NCI-H1105 (cell line): ENCODE results near the gene KCNJ18.
"Not testable (repeated sequence)": the region's sequence is repeated elsewhere in the genome, so short reads cannot be mapped to it uniquely, and the experiment has no call there.

Experiments used
- DNase-seq: peaks from one replicate; lab custom pipeline; 2025; lab: John Stamatoyannopoulos, UW

KCNJ18 gene

DNA sequence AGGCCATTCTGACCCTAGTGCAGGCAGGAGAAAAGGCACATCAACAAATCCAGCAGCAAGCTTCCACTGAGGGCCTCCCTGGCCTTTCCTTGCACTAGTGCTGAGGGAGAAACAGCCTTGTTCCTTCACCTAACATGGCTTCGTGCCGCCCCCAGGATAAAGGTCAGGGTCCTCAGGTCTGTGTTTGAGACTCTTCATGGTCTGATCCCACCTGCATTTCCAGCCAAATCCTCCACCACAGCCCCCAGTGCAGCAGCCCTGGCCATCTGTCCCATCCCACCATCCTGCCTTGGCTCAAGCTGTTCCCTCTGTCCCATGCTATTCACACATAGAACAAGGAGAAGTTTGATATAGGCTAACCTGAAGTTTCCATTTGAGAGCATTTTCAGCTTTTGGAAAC is 20.9 kb upstream of the KCNJ18 start:
- not testable (repeated sequence) for DNase-seq

DNA sequence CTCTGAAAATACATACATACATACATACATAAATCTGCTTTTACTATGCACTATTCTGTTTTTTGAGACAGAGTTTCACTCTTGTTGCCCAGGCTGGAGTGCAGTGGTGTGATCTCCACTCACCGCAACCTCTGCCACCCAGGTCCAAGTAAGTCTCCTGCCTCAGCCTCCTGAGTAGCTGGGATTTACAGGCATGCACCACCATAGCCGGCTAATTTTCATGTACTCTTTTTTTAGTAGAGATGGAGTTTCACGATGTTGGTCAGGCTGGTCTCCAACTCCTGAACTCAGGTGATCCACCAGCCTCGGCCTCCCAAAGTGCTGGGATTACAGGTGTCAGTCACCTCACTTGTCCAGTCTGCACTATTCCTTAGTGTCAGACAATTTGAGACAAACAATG is 20.5 kb upstream of the KCNJ18 start:
- not testable (repeated sequence) for DNase-seq

DNA sequence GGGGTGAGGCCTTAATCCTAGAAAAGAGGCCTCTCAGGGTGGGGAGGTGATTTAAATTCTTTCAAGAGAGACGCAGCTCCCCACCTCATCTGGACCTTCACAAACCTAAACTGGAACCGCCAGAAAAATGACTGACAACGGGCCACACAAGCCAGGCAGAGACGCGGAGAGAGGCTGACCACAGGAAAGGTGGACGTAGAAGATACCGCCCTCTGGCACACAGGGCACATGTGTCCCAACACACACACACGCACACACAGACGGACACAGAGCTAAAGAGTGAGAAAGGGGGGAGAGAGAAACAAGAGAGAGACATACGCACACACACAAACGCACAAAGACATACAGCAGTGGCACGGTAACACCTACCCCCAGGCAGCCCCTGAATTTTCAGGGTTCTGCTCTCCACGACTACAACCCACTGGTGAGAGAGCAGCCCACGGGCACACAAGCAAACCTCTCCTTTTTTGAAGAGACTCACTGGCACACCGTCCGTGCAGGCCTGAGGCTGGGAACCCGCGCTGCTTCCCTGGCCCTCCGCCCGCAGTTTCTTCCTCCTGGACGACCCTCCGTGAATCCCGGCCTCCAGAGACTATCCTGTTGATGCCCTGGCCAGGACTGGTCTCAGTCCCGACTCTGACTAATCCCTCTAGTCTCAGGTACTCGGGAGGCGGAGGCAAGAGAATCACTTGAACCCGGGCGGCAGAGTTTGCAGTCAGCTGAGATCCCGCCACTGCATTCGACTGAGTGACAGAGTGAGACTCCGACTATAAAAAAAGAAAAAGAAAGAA is 18.7 kb upstream of the KCNJ18 start:
- not testable (repeated sequence) for DNase-seq

- DNase-seq, result no peak
Observed at GRCh38 chr17:21674242-21674731, 18.0 kb upstream of the KCNJ18 start.

DNA sequence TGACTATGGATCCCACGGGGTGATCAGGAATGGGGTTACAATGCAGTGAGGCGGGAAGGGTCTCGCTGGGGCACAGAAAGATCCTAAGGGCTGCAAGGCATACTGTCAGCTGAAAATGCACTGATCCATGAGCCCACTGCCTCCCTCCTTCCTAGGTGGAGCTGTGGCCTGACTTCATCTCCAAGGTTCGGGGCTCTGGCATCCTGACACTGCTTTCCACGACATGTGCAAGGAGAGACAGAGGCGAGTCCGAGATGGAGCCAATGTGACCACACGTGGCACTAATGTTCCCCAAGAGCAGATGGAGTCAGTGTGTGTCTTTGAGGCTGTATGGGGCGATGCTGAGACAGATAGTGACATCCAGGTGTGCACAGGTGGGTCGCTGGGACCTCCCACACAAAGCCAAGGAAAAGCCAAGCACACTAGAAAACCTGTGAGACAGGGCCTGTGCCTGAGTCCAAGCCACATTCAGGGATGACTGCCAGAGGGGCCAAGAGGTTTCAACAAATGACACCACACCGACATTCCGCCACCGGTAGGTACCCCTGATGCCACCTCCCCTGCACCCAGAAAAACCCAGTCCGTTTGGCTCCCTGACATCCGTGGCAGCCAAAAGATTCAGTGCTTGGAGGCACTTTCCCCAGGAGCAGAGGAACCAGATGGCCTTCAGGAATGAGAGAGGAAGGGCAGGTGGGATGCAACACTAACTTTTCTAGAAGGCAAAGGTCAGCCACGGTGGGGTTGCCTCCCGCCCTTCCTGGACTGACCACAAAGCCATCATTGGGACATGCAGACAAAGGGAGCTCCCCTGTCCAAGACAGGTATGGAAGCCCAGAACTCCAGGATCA is 17.2 kb upstream of the KCNJ18 start:
- not testable (repeated sequence) for DNase-seq

GRCh38 chr17:21675739-21676130 is 16.6 kb upstream of the KCNJ18 start:
- DNase-seq, result not testable (repeated sequence)

GRCh38 chr17:21676281-21677111 is 15.8 kb upstream of the KCNJ18 start:
- no peak for DNase-seq

- no peak for DNase-seq
Observed at GRCh38 chr17:21677126-21677910, 15.0 kb upstream of the KCNJ18 start.

- DNase-seq, result no peak
Observed at GRCh38 chr17:21677911-21678310, 14.4 kb upstream of the KCNJ18 start.

- DNase-seq, result no peak
Observed at GRCh38 chr17:21678393-21679081, 13.8 kb upstream of the KCNJ18 start.

DNA sequence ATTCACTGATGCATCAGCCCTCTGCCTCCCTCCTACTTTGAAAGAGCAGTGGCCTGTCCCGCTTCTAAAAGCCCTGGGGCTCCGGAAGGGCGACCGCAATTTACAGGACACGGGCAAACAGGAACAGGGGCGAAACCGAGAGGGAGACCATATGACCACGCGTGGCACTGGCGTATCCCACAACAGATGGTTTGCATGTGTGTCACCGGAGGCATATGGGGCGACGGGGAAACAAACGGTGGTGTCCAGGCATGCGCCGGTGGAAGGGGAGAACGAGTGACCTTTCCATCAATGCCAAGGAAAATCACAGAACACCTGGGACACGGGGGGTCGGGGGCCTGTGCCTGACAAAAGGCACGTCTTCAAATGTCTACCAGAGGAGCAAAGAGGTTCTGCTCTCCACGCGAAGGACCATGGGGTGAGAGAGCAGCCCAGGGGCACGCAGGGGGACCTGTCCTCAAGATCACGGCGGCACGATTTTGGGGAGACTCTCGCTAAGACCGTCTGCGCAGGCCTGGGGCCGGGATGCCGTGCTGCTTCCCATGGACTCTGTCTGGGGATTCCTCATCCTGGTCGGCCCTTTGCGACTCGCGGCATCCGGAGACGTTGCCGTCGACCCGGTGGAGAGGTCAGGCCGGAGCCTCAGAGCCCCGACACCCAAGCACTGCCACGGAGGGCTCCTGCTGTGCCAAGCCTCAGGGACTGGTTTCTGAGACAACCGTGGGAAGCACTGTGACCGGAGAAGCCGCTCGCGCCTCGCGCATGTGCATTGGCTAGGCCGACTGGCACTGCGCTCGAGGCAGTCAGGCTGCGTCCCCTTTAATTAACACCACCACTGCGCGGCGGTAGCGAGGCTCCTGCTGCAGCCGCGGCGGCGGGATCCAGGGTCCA is 12.8 kb upstream of the KCNJ18 start:
- no peak for DNase-seq

GRCh38 chr17:21680366-21680765 is 12.0 kb upstream of the KCNJ18 start:
- no peak for DNase-seq

DNA sequence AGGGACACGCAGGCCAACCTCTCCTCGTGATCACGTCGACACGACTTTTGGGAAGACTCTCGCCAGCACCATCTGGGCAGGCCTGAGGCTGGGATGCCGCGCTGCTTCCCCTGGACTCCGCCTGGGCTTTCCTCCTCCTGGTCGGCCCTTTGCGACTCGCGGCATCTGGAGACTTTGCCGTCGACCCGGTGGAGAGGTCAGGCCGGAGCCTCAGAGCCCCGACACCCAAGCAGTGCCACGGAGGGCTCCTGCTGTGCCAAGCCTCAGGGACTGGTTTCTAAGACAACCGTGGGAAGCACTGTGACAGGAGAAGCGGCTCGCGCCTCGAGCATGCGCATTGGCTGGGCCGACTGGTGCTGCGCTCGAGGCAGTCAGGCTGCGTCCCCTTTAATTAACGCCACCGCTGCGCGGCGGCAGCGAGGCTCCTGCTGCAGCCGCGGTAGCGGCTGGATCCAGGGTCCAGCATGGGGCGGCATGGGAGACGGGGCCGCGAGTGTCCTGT is 11.4 kb upstream of the KCNJ18 start:
- peak; percentile 84 for DNase-seq

DNA sequence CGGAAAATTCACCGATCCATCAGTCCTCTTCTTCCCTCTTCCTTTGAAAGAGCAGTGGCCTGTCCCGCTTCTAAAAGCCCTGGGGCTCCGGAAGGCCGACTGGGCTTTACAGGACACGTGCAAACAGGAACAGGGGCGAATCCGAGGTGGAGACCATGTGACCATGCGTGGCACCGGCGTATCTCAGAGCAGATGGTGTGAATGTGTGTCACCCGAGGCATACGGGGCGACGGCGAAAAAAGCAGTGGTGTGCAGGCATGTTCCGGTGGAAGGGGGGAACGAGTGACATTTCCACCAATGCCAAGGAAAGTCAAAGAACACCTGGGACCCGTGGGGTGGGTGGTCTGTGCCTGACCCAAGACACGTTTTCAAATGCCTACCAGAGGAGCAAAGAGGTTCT is 10.7 kb upstream of the KCNJ18 start:
- not testable (repeated sequence) for DNase-seq

DNA sequence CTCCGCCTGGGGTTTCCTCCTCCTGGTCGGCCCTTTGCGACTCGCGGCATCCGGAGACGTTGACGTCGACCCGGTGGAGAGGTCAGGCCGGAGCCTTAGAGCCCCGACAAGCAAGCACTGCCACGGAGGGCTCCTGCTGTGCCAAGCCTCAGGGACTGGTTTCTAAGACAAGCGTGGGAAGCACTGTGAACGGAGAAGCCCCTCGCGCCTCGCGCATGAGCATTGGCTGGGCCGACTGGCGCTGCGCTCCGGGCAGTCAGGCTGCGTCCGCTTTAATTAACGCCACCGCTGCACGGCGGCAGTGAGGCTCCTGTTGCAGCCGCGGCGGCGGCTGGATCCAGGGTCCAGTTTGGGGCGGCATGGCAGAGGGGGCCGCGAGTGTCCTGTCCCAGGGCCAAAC is 10.2 kb upstream of the KCNJ18 start:
- not testable (repeated sequence) for DNase-seq

DNA sequence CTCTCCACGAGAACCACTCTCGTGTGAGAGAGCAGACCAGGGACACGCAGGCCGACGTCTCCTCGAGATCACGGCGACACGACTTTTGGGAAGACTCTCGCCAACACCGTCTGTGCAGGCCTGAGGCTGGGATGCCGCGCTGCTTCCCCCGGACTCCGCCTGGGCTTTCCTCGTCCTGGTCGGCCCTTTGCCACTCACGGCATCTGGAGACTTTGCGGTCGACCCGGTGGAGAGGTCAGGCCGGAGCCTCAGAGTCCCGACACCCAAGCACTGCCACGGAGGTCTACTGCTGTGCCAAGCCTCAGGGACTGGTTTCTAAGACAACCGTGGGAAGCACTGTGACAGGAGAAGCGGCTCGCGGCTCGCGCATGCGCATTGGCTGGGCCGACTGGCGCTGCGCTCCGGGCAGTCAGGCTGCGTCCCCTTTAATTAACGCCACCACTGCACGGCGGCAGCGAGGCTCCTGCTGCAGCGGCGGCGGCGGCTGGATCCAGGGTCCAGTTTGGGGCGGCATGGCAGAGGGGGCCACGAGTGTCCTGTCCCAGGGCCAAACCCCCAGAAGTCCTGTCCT is 9.1 kb upstream of the KCNJ18 start:
- DNase-seq, result not testable (repeated sequence)

DNA sequence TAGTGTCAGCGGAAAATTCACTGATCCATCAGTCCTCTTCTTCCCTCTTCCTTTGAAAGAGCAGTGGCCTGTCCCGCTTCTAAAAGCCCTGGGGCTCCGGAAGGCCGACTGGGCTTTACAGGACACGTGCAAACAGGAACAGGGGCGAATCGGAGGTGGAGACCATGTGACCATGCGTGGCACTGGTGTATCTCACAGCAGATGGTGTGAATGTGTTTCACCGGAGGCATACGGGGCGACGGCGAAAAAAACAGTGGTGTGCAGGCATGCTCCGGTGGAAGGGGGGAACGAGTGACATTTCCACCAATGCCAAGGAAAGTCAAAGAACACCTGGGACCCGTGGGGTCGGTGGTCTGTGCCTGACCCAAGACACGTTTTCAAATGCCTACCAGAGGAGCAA is 8.4 kb upstream of the KCNJ18 start:
- not testable (repeated sequence) for DNase-seq

- not testable (repeated sequence) for DNase-seq
Observed at GRCh38 chr17:21684384-21684783, 7.9 kb upstream of the KCNJ18 start.
